ENCODE measurements around the gene WNT7B. TPM values are rescaled to one million over a fixed set of nuclear protein-coding genes. Genes with fewer than 3 reads are reported as not detected.

The WNT7B gene
- total and polyA plus RNA-seq, 10 donors = not detected

GRCh38 chr22:45915841-45916240 is 61.1 kb downstream of the WNT7B start:
- 77 to 90% (median 89%) methylated on average over 13 to 16 of the region's 16 CpGs for WGBS, 5 donors
- intact Hi-C loops (cut with DNase I; ENCODE audit: low total_unique reads) = no loop called here
- TF ChIP-seq POLR2A (IDR thresholded peaks at IDR 0.05) (no peak), POLR2AphosphoS5 (IDR thresholded peaks at IDR 0.05) (no peak)
- TF ChIP-seq, protein P1, sequence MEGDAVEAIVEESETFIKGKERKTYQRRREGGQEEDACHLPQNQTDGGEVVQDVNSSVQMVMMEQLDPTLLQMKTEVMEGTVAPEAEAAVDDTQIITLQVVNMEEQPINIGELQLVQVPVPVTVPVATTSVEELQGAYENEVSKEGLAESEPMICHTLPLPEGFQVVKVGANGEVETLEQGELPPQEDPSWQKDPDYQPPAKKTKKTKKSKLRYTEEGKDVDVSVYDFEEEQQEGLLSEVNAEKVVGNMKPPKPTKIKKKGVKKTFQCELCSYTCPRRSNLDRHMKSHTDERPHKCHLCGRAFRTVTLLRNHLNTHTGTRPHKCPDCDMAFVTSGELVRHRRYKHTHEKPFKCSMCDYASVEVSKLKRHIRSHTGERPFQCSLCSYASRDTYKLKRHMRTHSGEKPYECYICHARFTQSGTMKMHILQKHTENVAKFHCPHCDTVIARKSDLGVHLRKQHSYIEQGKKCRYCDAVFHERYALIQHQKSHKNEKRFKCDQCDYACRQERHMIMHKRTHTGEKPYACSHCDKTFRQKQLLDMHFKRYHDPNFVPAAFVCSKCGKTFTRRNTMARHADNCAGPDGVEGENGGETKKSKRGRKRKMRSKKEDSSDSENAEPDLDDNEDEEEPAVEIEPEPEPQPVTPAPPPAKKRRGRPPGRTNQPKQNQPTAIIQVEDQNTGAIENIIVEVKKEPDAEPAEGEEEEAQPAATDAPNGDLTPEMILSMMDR (IDR thresholded peaks at IDR 0.05 in 8 of 11, conservative IDR thresholded peaks at IDR 0.05 in 3 of 11) = no peak
- Histone ChIP-seq H3K27ac (no peak overlapping the region), H3K4me3 (no peak overlapping the region), H3K27me3 (replicated peaks in 1 of 7) (peaks cover 0 to 56% (median 3%) of the 10 kb centered on the region in 7 donors), H3K36me3 (no peaks in the 10 kb centered on the region), H3K9me3 (peaks cover 0 to 12% (median 4%) of the 10 kb centered on the region in 8 donors), H3K4me1 (peaks cover 0 to 10% (median 0%) of the 10 kb centered on the region in 6 donors)
- DNase-seq = no peak

- H3K9me3 ChIP-seq = peaks cover 0 to 12% (median 4%) of the 10 kb centered on the region in 8 donors
- peaks cover 0 to 55% (median 3%) of the 10 kb centered on the region in 7 donors for H3K27me3 ChIP-seq (replicated peaks in 1 of 7)
- peaks cover 0 to 10% (median 0%) of the 10 kb centered on the region in 6 donors for H3K4me1 ChIP-seq
- TF ChIP-seq POLR2A (IDR thresholded peaks at IDR 0.05) = no peak
- TF ChIP-seq, protein P1 (IDR thresholded peaks at IDR 0.05 in 8 of 11, conservative IDR thresholded peaks at IDR 0.05 in 3 of 11) = no peak
- TF ChIP-seq POLR2AphosphoS5 (IDR thresholded peaks at IDR 0.05) = no peak
- no peaks in the 10 kb centered on the region for H3K36me3 ChIP-seq
- intact Hi-C loops (cut with DNase I; ENCODE audit: low total_unique reads) = no loop called here
- WGBS, 5 donors = 78 to 90% (median 83%) methylated on average over 1 to 2 of the region's 2 CpGs
- DNase-seq = no peak
- H3K27ac ChIP-seq = no peak overlapping the region
- H3K4me3 ChIP-seq = no peak overlapping the region
Measured at GRCh38 chr22:45915151-45915550, 61.8 kb downstream of the WNT7B start.

- Histone ChIP-seq H3K4me3 (no peak overlapping the region), H3K4me1 (peaks cover 0 to 10% (median 0%) of the 10 kb centered on the region in 6 donors), H3K9me3 (peaks cover 0 to 12% (median 4%) of the 10 kb centered on the region in 8 donors), H3K36me3 (no peaks in the 10 kb centered on the region), H3K27me3 (replicated peaks in 1 of 7) (peaks cover 0 to 46% (median 3%) of the 10 kb centered on the region in 7 donors), H3K27ac (no peak overlapping the region)
- 81 to 95% (median 89%) methylated on average over 2 of the region's 2 CpGs for WGBS, 5 donors
- intact Hi-C loops (cut with DNase I; ENCODE audit: low total_unique reads) = no loop called here
- TF ChIP-seq, protein P1 (IDR thresholded peaks at IDR 0.05 in 8 of 11, conservative IDR thresholded peaks at IDR 0.05 in 3 of 11) = no peak
- TF ChIP-seq POLR2A (IDR thresholded peaks at IDR 0.05) (no peak), POLR2AphosphoS5 (IDR thresholded peaks at IDR 0.05) (no peak)
- no peak for DNase-seq
Measured at GRCh38 chr22:45914309-45914708, 62.7 kb downstream of the WNT7B start.

- 78 to 83% (median 81%) methylated on average over 4 to 6 of the region's 6 CpGs for WGBS, 5 donors
- TF ChIP-seq POLR2AphosphoS5 (IDR thresholded peaks at IDR 0.05) (no peak), POLR2A (IDR thresholded peaks at IDR 0.05) (no peak)
- TF ChIP-seq, protein P1 (IDR thresholded peaks at IDR 0.05 in 8 of 11, conservative IDR thresholded peaks at IDR 0.05 in 3 of 11) = no peak
- Histone ChIP-seq H3K27me3 (replicated peaks in 1 of 7) (peaks cover 0 to 44% (median 0%) of the 10 kb centered on the region in 7 donors), H3K27ac (no peak overlapping the region), H3K4me3 (no peak overlapping the region), H3K9me3 (peaks cover 0 to 12% (median 4%) of the 10 kb centered on the region in 8 donors), H3K36me3 (no peaks in the 10 kb centered on the region), H3K4me1 (no peaks in the 10 kb centered on the region)
- intact Hi-C loops (cut with DNase I; ENCODE audit: low total_unique reads) = no loop called here
- DNase-seq = no peak
Measured at GRCh38 chr22:45912910-45913309, 64.1 kb downstream of the WNT7B start.

Measured in spleen (tissue), 11 donors.